ENCODE results near the gene FDPS.

DNA sequence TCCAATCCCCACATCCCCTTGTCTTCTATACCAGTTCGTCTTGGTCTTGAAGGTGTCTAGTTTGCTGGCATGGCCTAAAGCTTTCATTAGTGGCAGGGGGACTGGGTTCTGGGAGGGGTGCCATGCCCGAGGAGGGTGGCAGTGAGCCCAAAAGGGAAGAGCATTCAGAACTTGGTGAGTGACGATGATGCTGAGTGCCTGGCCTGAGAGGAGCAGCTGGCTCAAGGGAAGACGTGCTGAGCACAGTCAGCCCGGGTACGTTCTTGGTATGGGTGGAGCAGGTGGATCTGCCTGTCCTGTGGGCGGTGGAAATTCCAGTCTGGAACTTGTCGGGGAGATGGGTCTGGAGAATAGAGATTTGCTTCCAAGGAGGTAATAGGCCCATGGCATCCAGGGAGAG, 4.6 kb downstream of the FDPS start:
- TF ChIP-seq, protein P1, sequence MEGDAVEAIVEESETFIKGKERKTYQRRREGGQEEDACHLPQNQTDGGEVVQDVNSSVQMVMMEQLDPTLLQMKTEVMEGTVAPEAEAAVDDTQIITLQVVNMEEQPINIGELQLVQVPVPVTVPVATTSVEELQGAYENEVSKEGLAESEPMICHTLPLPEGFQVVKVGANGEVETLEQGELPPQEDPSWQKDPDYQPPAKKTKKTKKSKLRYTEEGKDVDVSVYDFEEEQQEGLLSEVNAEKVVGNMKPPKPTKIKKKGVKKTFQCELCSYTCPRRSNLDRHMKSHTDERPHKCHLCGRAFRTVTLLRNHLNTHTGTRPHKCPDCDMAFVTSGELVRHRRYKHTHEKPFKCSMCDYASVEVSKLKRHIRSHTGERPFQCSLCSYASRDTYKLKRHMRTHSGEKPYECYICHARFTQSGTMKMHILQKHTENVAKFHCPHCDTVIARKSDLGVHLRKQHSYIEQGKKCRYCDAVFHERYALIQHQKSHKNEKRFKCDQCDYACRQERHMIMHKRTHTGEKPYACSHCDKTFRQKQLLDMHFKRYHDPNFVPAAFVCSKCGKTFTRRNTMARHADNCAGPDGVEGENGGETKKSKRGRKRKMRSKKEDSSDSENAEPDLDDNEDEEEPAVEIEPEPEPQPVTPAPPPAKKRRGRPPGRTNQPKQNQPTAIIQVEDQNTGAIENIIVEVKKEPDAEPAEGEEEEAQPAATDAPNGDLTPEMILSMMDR (IDR thresholded peaks at IDR 0.05), result no peak
- no peak for TF ChIP-seq POLR2A (IDR thresholded peaks at IDR 0.05)
